HG03439 (cell line): ENCODE measurements around the gene RGS6.

ENCODE experiments used
- ATAC-seq: cut with Tn5 transposase; IDR thresholded peaks from one replicate; pipeline ENCODE4 v1.9.1; 2021; ENCODE audit warnings: mild to moderate bottlenecking, moderate library complexity; ENCODE audit not compliant: unreplicated experiment

Gene RGS6

GRCh38 chr14:72008666-72009065 lies 76.4 kb downstream of the RGS6 start:
- ATAC-seq: no peak

GRCh38 chr14:72010474-72010873 lies 78.2 kb downstream of the RGS6 start:
- ATAC-seq: no peak

- no peak for ATAC-seq
These were observed 81.6 kb downstream of the RGS6 start for GRCh38 chr14:72013721-72014345.

GRCh38 chr14:72014486-72014885 lies 82.3 kb downstream of the RGS6 start:
- no peak for ATAC-seq

GRCh38 chr14:72017290-72017689 lies 85.1 kb downstream of the RGS6 start:
- ATAC-seq: no peak

- no peak for ATAC-seq
These were observed 91.2 kb downstream of the RGS6 start for GRCh38 chr14:72023128-72024042.

GRCh38 chr14:72024043-72024407 lies 91.8 kb downstream of the RGS6 start:
- no peak for ATAC-seq

GRCh38 chr14:72024504-72024903 lies 92.3 kb downstream of the RGS6 start:
- no peak for ATAC-seq

- ATAC-seq: no peak
These were observed 94.3 kb downstream of the RGS6 start for GRCh38 chr14:72026536-72026935.

- no peak for ATAC-seq
These were observed 94.8 kb downstream of the RGS6 start for GRCh38 chr14:72027061-72027460.

- no peak for ATAC-seq
These were observed 101.1 kb downstream of the RGS6 start for GRCh38 chr14:72033365-72033764.

- ATAC-seq: no peak
These were observed 108.3 kb downstream of the RGS6 start for GRCh38 chr14:72040528-72040927.

- no peak for ATAC-seq
These were observed 113.0 kb downstream of the RGS6 start for GRCh38 chr14:72045271-72045670.

- ATAC-seq: no peak
These were observed 113.7 kb downstream of the RGS6 start for GRCh38 chr14:72045885-72046284.

GRCh38 chr14:72049462-72049861 lies 117.2 kb downstream of the RGS6 start:
- no peak for ATAC-seq

GRCh38 chr14:72052356-72052755 lies 120.1 kb downstream of the RGS6 start:
- no peak for ATAC-seq

- ATAC-seq: no peak
These were observed 121.4 kb downstream of the RGS6 start for GRCh38 chr14:72053651-72054050.

GRCh38 chr14:72054911-72055310 lies 122.7 kb downstream of the RGS6 start:
- no peak for ATAC-seq

- ATAC-seq: no peak
These were observed 125.6 kb downstream of the RGS6 start for GRCh38 chr14:72057701-72058285.

- ATAC-seq: no peak
These were observed 128.2 kb downstream of the RGS6 start for GRCh38 chr14:72060460-72060859.

- ATAC-seq: no peak
These were observed 128.7 kb downstream of the RGS6 start for GRCh38 chr14:72060917-72061316.

GRCh38 chr14:72061718-72062117 lies 129.5 kb downstream of the RGS6 start:
- no peak for ATAC-seq
